SU-DHL-6 (cell line): ENCODE data around the gene NCS1.

Experiments used
- H2AFZ ChIP-seq: fragments of 200-600 bp; sonication (generic); 2 replicates; pipeline ENCODE4 v1.6.1; 2014; ENCODE audit warnings: low read depth, mild to moderate bottlenecking, moderate library complexity, mixed read lengths, antibody characterized with exemption, low read length; ENCODE audit not compliant: severe bottlenecking
- H3F3A ChIP-seq: fragments of 200-600 bp; shearing (Covaris generic); 2 replicates; pipeline ENCODE4 v1.6.0; 2016; ENCODE audit warnings: antibody characterized with exemption, mild to moderate bottlenecking; ENCODE audit not compliant: insufficient read depth
- H3K27ac ChIP-seq: fragments of 200-600 bp; sonication (generic); 2 replicates; pipeline ENCODE4 v1.5.1; 2016; ENCODE audit warnings: low read depth, mild to moderate bottlenecking, low read length, moderate library complexity, mixed read lengths
- H3K27me3 ChIP-seq: fragments of 200-600 bp; sonication (generic), shearing (Covaris generic); 2 replicates; pipeline ENCODE4 v1.6.0; 2014; ENCODE audit warnings: mild to moderate bottlenecking, low read length
- H3K36me3 ChIP-seq: fragments of 200-600 bp; sonication (generic); 2 replicates; pipeline ENCODE4 v1.6.1; 2014; ENCODE audit warnings: mild to moderate bottlenecking, low read length, mixed read lengths
- H3K4me2 ChIP-seq: fragments of 300-600, 200-600 bp; shearing (Covaris generic), sonication (generic); 2 replicates; pipeline ENCODE4 v1.6.0; 2014; ENCODE audit warnings: low read length, low read depth, mild to moderate bottlenecking; ENCODE audit not compliant: poor library complexity, severe bottlenecking
- H3K4me3 ChIP-seq: fragments of 200-600 bp; sonication (generic); 2 replicates; pipeline ENCODE4 v1.5.1; 2014; ENCODE audit warnings: antibody characterized with exemption, low read length, mild to moderate bottlenecking, mixed read lengths; ENCODE audit not compliant: insufficient read depth, poor library complexity, severe bottlenecking
- H3K79me2 ChIP-seq: fragments of 200-600 bp; sonication (generic); 2 replicates; pipeline ENCODE4 v1.6.1; 2014; ENCODE audit warnings: mild to moderate bottlenecking, low read length, moderate library complexity; ENCODE audit not compliant: insufficient read depth
- H3K9ac ChIP-seq: fragments of 200-600 bp; sonication (generic); 2 replicates; pipeline ENCODE4 v1.7.0; 2014; ENCODE audit warnings: mild to moderate bottlenecking, low read length
- H3K9me2 ChIP-seq: fragments of 200-600 bp; sonication (generic); replicated peaks from 2 replicates; pipeline ENCODE4 v1.6.1; 2014; ENCODE audit warnings: low read length; ENCODE audit not compliant: insufficient read depth
- H3K9me3 ChIP-seq: fragments of 200-600 bp; sonication (generic); 2 replicates; pipeline ENCODE4 v1.6.1; 2014; ENCODE audit warnings: low read length, mixed read lengths; ENCODE audit not compliant: insufficient read depth
- H4K20me1 ChIP-seq: fragments of 200-600 bp; sonication (generic); 2 replicates; pipeline ENCODE4 v1.6.1; 2014; ENCODE audit warnings: low read depth, mild to moderate bottlenecking, antibody characterized with exemption, low read length, moderate library complexity, mixed read lengths
- EZH2phosphoT487 ChIP-seq: fragments of 200-600 bp; sonication (generic), shearing (Covaris generic); conservative IDR thresholded peaks from 2 replicates; pipeline ENCODE4 v1.6.1; 2018; ENCODE audit warnings: mild to moderate bottlenecking, antibody characterized with exemption, low read length, moderate library complexity, mixed read lengths
- TF ChIP-seq, protein P1 (sequence below): fragments of 200-600 bp; sonication (generic); IDR thresholded peaks from one replicate; pipeline ENCODE4 v1.5.1; 2017; ENCODE audit warnings: antibody characterized with exemption, mild to moderate bottlenecking, low read length, moderate library complexity; ENCODE audit not compliant: insufficient read depth, poor library complexity, severe bottlenecking

NCS1 gene

DNA sequence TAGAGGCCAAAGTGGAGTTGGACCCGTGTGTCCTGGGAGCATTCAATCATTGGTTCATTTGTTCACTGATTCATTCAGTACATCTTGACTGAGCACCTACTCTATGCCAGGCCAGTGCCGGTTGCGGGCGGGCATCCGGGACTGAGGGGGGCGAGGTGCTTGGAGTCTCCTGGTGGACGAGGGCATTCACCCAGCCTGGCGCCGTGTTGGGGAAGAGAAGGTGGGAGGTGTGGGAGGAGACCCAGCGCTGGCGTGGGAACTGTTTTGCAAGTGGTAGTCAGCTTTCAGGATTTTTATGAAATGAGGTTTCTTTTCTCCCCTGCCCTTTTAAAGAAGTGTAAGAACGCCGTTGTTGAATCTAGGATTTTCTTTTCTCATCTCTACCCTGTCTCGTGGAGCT lies 37.2 kb downstream of the NCS1 start:
- H3K9me3 ChIP-seq = no peaks in the 10 kb centered on the region
- no peaks in the 10 kb centered on the region for H3K36me3 ChIP-seq
- no peaks in the 10 kb centered on the region for H3K79me2 ChIP-seq
- no peak overlapping the region for H3K4me3 ChIP-seq
- H3K9me2 ChIP-seq = no peaks in the 10 kb centered on the region
- no peak overlapping the region for H2AFZ ChIP-seq
- H3K27me3 ChIP-seq = no peaks in the 10 kb centered on the region
- H3F3A ChIP-seq = no peaks in the 10 kb centered on the region
- TF ChIP-seq, protein P1, sequence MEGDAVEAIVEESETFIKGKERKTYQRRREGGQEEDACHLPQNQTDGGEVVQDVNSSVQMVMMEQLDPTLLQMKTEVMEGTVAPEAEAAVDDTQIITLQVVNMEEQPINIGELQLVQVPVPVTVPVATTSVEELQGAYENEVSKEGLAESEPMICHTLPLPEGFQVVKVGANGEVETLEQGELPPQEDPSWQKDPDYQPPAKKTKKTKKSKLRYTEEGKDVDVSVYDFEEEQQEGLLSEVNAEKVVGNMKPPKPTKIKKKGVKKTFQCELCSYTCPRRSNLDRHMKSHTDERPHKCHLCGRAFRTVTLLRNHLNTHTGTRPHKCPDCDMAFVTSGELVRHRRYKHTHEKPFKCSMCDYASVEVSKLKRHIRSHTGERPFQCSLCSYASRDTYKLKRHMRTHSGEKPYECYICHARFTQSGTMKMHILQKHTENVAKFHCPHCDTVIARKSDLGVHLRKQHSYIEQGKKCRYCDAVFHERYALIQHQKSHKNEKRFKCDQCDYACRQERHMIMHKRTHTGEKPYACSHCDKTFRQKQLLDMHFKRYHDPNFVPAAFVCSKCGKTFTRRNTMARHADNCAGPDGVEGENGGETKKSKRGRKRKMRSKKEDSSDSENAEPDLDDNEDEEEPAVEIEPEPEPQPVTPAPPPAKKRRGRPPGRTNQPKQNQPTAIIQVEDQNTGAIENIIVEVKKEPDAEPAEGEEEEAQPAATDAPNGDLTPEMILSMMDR = no peak
- TF ChIP-seq EZH2phosphoT487 = no peak
- no peaks in the 10 kb centered on the region for H4K20me1 ChIP-seq
- no peak overlapping the region for H3K27ac ChIP-seq
- no peak overlapping the region for H3K4me2 ChIP-seq
- no peak overlapping the region for H3K9ac ChIP-seq

- H3F3A ChIP-seq = no peaks in the 10 kb centered on the region
- no peaks in the 10 kb centered on the region for H3K79me2 ChIP-seq
- no peaks in the 10 kb centered on the region for H3K9me2 ChIP-seq
- no peaks in the 10 kb centered on the region for H3K36me3 ChIP-seq
- TF ChIP-seq EZH2phosphoT487 = no peak
- TF ChIP-seq, protein P1 = no peak
- H3K9me3 ChIP-seq = no peaks in the 10 kb centered on the region
- H2AFZ ChIP-seq = no peak overlapping the region
- no peaks in the 10 kb centered on the region for H3K27me3 ChIP-seq
- no peak overlapping the region for H3K4me3 ChIP-seq
- no peak overlapping the region for H3K4me2 ChIP-seq
- no peak overlapping the region for H3K9ac ChIP-seq
- no peak overlapping the region for H3K27ac ChIP-seq
- no peaks in the 10 kb centered on the region for H4K20me1 ChIP-seq
These were observed 39.5 kb downstream of the NCS1 start for GRCh38 chr9:130211548-130212226.

- no peak overlapping the region for H3K4me3 ChIP-seq
- no peaks in the 10 kb centered on the region for H4K20me1 ChIP-seq
- H3F3A ChIP-seq = no peaks in the 10 kb centered on the region
- TF ChIP-seq, protein P1 = no peak
- H3K4me2 ChIP-seq = no peak overlapping the region
- H2AFZ ChIP-seq = no peak overlapping the region
- no peak overlapping the region for H3K9ac ChIP-seq
- H3K9me3 ChIP-seq = no peaks in the 10 kb centered on the region
- no peaks in the 10 kb centered on the region for H3K79me2 ChIP-seq
- no peaks in the 10 kb centered on the region for H3K36me3 ChIP-seq
- H3K27ac ChIP-seq = no peak overlapping the region
- no peaks in the 10 kb centered on the region for H3K27me3 ChIP-seq
- no peaks in the 10 kb centered on the region for H3K9me2 ChIP-seq
These were observed 40.5 kb downstream of the NCS1 start for GRCh38 chr9:130212543-130213297.
